Esophagus squamous epithelium (tissue), 5 donors: ENCODE results near the gene RSPH6A. TPM values are rescaled to one million over a fixed set of nuclear protein-coding genes. Genes with fewer than 3 reads are reported as not detected.

Source experiments
- DNase-seq: peaks from one replicate; lab custom pipeline; 2025; lab: John Stamatoyannopoulos, UW
- H3K27ac ChIP-seq, 4 donors: fragments of 200-600 bp; sonication (generic); one replicate each; pipeline ENCODE4 v1.5.1; 2016 to 2019; ENCODE audit warnings: mild to moderate bottlenecking in 1 of 4
- H3K27me3 ChIP-seq, 4 donors: fragments of 200-600 bp; sonication (generic); 1 replicate in 3 of 4; 2 replicates in 1 of 4; pipeline versions ENCODE4 v1.5.1 to v1.6.0; 2017 to 2021; ENCODE audit warnings: antibody characterized with exemption in 1 of 4
- H3K36me3 ChIP-seq, 3 donors: fragments of 200-600 bp; sonication (generic); one replicate each; pipeline ENCODE4 v1.5.1; 2016 to 2019
- H3K4me1 ChIP-seq, 3 donors: fragments of 200-600 bp; sonication (generic); one replicate each; pipeline ENCODE4 v1.5.1; 2017 to 2019
- H3K4me3 ChIP-seq, 4 donors: fragments of 200-600 bp; sonication (generic); 1 replicate in 3 of 4; 2 replicates in 1 of 4; pipeline ENCODE4 v1.5.1; 2016 to 2019; ENCODE audit warnings: mild to moderate bottlenecking in 2 of 4, moderate library complexity in 1 of 4
- H3K9me3 ChIP-seq, 3 donors: fragments of 200-600 bp; sonication (generic); one replicate each; pipeline ENCODE4 v1.5.1; 2016 to 2019
- POLR2A ChIP-seq, 4 donors: fragments of 450-650 bp; IDR thresholded peaks; one replicate each; pipeline ENCODE4 v1.6.1; 2017; ENCODE audit warnings: antibody characterized with exemption in 4 of 4, mild to moderate bottlenecking in 4 of 4, moderate library complexity in 3 of 4
- WGBS, 2 donors: methylation state at CpG; one replicate each; pipeline ENCODE4 v1.1.5; 2018; 5-methylcytosine and 5-hydroxymethylcytosine counted together
- intact Hi-C: fragments of 100-400 bp; cut with DNase I; formaldehyde crosslinking; loops from one replicate; pipeline ENCODE4 v1.15.0; 2022
- total RNA-seq, 4 donors: library from RNA; depleted of rRNA; stranded (reverse); fragments of >200 nt; gene quantifications; one replicate each; pipeline ENCODE4 v1.1.0, GENCODE V29; 2016
- TF ChIP-seq, protein P1 (sequence below), 6 experiments: fragments of 450-650 bp in 4 of 6; fragments of 200-600 bp in 2 of 6; sonication (generic) in 2 of 6; IDR thresholded peaks; one replicate each; pipeline ENCODE4 v1.5.1; 2016 to 2019; ENCODE audit warnings: antibody characterized with exemption in 6 of 6, mild to moderate bottlenecking in 4 of 6, moderate library complexity in 4 of 6
- donor health status: DM: yes; HTN: yes; CAD: no.

Gene RSPH6A
- total RNA-seq, 4 donors from 2014 or later = 0.19 TPM; not detected in 3

DNA sequence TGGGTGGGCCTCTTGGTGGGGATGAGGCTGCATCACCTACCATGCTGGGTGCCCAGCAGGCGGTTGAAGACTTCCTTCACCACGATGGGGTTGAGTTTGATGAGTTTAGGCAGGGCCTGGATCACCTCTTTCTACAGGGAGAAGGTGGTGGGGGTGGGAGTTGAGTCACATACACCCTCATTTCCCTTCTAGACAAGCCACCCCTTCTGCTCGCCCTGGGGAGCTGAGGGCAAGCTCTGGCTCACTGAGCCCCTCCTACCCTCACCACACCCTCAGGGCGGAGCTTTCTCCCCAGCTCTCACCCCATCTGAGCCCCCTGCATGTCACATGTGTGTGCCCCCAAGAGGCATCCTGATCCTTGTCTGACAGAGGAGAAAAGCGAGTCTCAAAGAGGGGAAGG is 7.6 kb upstream of the RSPH6A start:
- Histone ChIP-seq H3K4me1 (peaks cover 3 to 42% (median 13%) of the 10 kb centered on the region in 3 donors), H3K27ac (no peak overlapping the region), H3K4me3 (no peak overlapping the region), H3K27me3 (no peaks in the 10 kb centered on the region), H3K36me3 (peaks cover 22 to 91% (median 30%) of the 10 kb centered on the region in 3 donors), H3K9me3 (no peaks in the 10 kb centered on the region)
- no peak for DNase-seq
- TF ChIP-seq, protein P1, sequence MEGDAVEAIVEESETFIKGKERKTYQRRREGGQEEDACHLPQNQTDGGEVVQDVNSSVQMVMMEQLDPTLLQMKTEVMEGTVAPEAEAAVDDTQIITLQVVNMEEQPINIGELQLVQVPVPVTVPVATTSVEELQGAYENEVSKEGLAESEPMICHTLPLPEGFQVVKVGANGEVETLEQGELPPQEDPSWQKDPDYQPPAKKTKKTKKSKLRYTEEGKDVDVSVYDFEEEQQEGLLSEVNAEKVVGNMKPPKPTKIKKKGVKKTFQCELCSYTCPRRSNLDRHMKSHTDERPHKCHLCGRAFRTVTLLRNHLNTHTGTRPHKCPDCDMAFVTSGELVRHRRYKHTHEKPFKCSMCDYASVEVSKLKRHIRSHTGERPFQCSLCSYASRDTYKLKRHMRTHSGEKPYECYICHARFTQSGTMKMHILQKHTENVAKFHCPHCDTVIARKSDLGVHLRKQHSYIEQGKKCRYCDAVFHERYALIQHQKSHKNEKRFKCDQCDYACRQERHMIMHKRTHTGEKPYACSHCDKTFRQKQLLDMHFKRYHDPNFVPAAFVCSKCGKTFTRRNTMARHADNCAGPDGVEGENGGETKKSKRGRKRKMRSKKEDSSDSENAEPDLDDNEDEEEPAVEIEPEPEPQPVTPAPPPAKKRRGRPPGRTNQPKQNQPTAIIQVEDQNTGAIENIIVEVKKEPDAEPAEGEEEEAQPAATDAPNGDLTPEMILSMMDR (IDR thresholded peaks at IDR 0.05) = no peak
- intact Hi-C loops = no loop called here
- 55 to 93% methylated on average over 2 of the region's 5 CpGs for WGBS, 2 donors

DNA sequence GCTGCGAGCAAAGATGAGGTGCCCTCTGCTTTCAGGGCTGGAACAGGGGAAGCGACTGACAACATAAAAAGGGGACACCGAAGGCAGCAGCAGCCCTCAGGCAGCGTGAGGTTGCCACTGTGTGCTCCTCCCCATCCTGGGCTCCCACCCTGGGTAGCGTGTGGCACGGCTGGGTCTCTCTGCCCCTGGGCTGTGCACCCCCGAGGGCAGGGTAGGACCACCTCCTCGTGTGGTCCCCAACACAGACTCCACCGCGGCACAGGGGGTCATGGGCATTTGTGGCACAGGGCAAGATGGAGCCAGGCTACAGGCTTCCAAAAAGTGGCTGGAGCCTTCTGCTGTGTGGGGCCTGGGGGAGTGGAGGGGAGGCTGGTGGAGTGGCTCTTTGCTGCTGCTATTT is 6.5 kb upstream of the RSPH6A start:
- H3K36me3 ChIP-seq = peaks cover 18 to 81% (median 21%) of the 10 kb centered on the region in 3 donors
- 60 to 82% methylated on average over 4 to 10 of the region's 10 CpGs for WGBS, 2 donors
- H3K27me3 ChIP-seq = no peaks in the 10 kb centered on the region
- no peak overlapping the region for H3K27ac ChIP-seq
- no peak for DNase-seq
- no peaks in the 10 kb centered on the region for H3K9me3 ChIP-seq
- TF ChIP-seq POLR2A (IDR thresholded peaks at IDR 0.05) = no peak
- TF ChIP-seq, protein P1 (IDR thresholded peaks at IDR 0.05) = no peak
- intact Hi-C loops = no loop called here
- peaks cover 7 to 54% (median 16%) of the 10 kb centered on the region in 3 donors for H3K4me1 ChIP-seq
- no peak overlapping the region for H3K4me3 ChIP-seq

DNA sequence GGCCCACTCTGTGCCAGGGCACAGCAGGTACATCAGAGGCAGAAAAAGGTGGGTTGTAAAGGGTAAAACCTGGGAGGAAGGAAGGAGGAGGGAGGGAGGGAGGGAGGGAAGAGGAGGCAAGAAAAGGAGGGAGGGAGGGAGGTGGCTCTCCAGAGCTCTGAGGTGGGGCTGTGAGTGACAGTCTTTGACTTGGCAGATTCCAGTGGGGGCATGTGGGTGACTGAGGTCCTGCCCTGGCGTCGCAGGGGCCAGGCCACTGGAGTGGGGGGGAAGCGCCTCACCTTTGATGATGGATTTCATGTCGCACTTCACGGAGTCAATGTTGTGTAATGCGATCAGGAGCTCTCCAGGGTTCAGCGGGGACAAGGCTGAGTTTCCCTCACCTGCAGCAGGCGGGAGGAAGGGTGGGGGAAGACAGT is 6.0 kb upstream of the RSPH6A start:
- no peaks in the 10 kb centered on the region for H3K27me3 ChIP-seq
- H3K36me3 ChIP-seq = peaks cover 16 to 76% (median 17%) of the 10 kb centered on the region in 3 donors
- intact Hi-C loops = no loop called here
- TF ChIP-seq POLR2A (IDR thresholded peaks at IDR 0.05) = no peak
- TF ChIP-seq, protein P1 (IDR thresholded peaks at IDR 0.05) = no peak
- peaks cover 7 to 58% (median 21%) of the 10 kb centered on the region in 3 donors for H3K4me1 ChIP-seq
- no peak overlapping the region for H3K4me3 ChIP-seq
- DNase-seq = no peak
- H3K9me3 ChIP-seq = no peaks in the 10 kb centered on the region
- H3K27ac ChIP-seq = no peak overlapping the region
- WGBS, 2 donors = 63 to 77% methylated on average over 7 of the region's 8 CpGs

DNA sequence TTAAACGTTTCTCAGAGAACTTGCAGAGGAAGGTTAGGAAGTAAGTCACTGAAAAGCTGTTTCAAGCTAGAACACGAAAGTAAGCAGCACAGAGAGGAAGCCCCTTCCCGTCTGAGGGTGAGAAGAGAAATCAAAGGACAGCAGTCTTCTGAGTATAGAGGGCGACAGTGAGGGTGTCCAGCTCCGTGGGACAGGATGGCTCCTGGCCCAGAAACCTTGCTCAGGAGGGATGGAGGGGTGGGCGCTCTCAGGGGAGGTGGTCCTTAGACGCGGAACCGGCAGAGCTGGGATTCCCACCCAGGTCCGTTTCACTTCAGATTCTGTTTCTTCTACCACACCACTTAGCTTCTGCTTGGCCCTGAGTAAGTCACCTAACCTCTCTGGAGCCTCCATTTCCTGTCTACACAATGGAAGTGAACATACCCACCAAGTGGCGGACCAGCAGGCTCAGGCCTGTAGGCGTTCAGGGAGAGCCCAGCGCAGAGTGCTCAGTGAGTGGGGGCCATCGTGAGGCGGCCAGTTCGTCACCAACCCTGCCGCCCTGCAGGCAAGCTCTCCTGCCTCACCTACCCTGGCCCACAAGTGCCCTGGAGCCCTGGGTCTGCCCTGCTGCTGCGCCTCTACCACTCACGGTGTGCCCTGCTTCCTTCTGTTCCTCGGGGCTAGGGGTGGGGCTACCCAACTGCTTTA is 5.5 kb upstream of the RSPH6A start:
- 57 to 76% methylated on average over 9 to 18 of the region's 20 CpGs for WGBS, 2 donors
- no peaks in the 10 kb centered on the region for H3K9me3 ChIP-seq
- DNase-seq = no peak

DNA sequence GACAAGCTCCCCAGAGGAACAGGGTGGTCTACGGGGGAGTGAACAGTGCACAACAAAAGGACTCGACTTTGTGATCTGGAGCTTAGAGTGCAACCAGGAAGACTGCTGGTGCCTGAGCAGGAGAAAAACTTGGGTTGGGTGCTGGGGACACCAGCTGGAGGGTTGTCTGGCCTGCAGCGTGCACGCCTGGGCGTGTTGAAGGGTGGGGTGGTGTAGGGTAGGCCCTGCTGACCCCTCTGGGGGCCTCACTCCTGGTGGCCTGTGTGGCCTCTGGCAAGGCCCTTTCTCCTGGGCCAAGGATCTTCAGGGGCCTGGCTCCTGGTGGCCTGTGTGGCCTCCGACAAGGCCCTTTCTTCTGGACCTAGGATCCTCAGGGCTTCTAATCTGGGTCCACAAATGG is 4.7 kb upstream of the RSPH6A start:
- Histone ChIP-seq H3K9me3 (no peaks in the 10 kb centered on the region), H3K4me1 (peaks cover 19 to 66% (median 26%) of the 10 kb centered on the region in 3 donors), H3K36me3 (peaks cover 2 to 63% (median 8%) of the 10 kb centered on the region in 3 donors), H3K4me3 (no peak overlapping the region), H3K27me3 (peaks cover 0 to 10% (median 0%) of the 10 kb centered on the region in 4 donors), H3K27ac (no peak overlapping the region)
- DNase-seq = no peak
- intact Hi-C loops = no loop called here
- TF ChIP-seq POLR2A (IDR thresholded peaks at IDR 0.05) = no peak
- TF ChIP-seq, protein P1 (IDR thresholded peaks at IDR 0.05) = no peak
- 76 to 78% methylated on average over 3 to 5 of the region's 6 CpGs for WGBS, 2 donors

More for the DNA sequence above, 5.5 kb upstream of the RSPH6A start:
- peaks cover 10 to 71% (median 12%) of the 10 kb centered on the region in 3 donors for H3K36me3 ChIP-seq
- peaks cover 0 to 3% (median 0%) of the 10 kb centered on the region in 4 donors for H3K27me3 ChIP-seq
- TF ChIP-seq, protein P1 (IDR thresholded peaks at IDR 0.05) = no peak
- TF ChIP-seq POLR2A (IDR thresholded peaks at IDR 0.05) = no peak
- H3K4me3 ChIP-seq = no peak overlapping the region
- intact Hi-C loops = no loop called here
- H3K27ac ChIP-seq = no peak overlapping the region
- H3K4me1 ChIP-seq = peaks cover 13 to 64% (median 21%) of the 10 kb centered on the region in 3 donors
